IMR-90 (cell line): ENCODE measurements around the gene DPRX. TPM values are rescaled to one million over a fixed set of nuclear protein-coding genes. Genes with fewer than 3 reads are reported as not detected.

Experiments used
- ATAC-seq: fragments of 200-7000 bp; cut with Tn5 transposase; 2 replicates; pipeline ENCODE4 v1.9.1; 2020; ENCODE audit warnings: low read depth, mild to moderate bottlenecking, moderate library complexity
- BruUV-seq: library from RNA; stranded (reverse); fragments of 400-500 nt; replicated peaks from 2 replicates; lab custom pipeline; 2021; lab: Mats Ljungman, UMichigan
- CTCF ChIA-PET: fragments of 300-600 bp; formaldehyde crosslinking; extraction: SDS; loops from one replicate; lab custom pipeline; 2021; ENCODE audit warnings: antibody characterized with exemption; lab: Yijun Ruan, JAX
- POLR2A ChIA-PET: fragments of 300-600 bp; sonication (Branson Sonifier 250); formaldehyde crosslinking; loops from one replicate; lab custom pipeline; 2022; ENCODE audit warnings: antibody characterized with exemption; ENCODE audit not compliant: unreplicated experiment; lab: Charles Lee
- DNase-seq: peaks from one replicate; pipeline ENCODE4 v3.0.0; 2013
- H2AFZ ChIP-seq: replicated peaks from 2 replicates; pipeline ENCODE3; 2013; ENCODE audit warnings: low read length, mild to moderate bottlenecking; ENCODE audit not compliant: poor library complexity
- H2AK5ac ChIP-seq: 2 replicates; pipeline ENCODE4 v1.6.1; 2013; ENCODE audit warnings: low read depth, low read length, inconsistent platforms
- H2AK9ac ChIP-seq: replicated peaks from 2 replicates; pipeline ENCODE3; 2013; ENCODE audit warnings: mild to moderate bottlenecking, low read depth, low read length, moderate library complexity; ENCODE audit not compliant: poor library complexity
- H2BK120ac ChIP-seq: 2 replicates; pipeline ENCODE4 v1.6.1; 2013; ENCODE audit warnings: low read depth, low read length, inconsistent platforms
- H2BK15ac ChIP-seq: 3 replicates; pipeline ENCODE4 v1.6.1; 2013; ENCODE audit warnings: low read depth, low read length, inconsistent platforms
- H2BK20ac ChIP-seq: 2 replicates; pipeline ENCODE4 v1.6.1; 2013; ENCODE audit warnings: low read depth, mild to moderate bottlenecking, inconsistent platforms, low read length, moderate library complexity
- H2BK5ac ChIP-seq: 2 replicates; pipeline ENCODE4 v1.6.1; 2013; ENCODE audit warnings: mild to moderate bottlenecking, low read depth, low read length, inconsistent platforms; ENCODE audit not compliant: poor library complexity, severe bottlenecking
- H3K14ac ChIP-seq: replicated peaks from 2 replicates; pipeline ENCODE4 v1.6.1; 2013; ENCODE audit warnings: low read depth, low read length, inconsistent platforms
- H3K18ac ChIP-seq: 2 replicates; pipeline ENCODE4 v1.6.1; 2013; ENCODE audit warnings: low read depth, low read length, control low read depth
- H3K23ac ChIP-seq: 2 replicates; pipeline ENCODE4 v1.6.1; 2013; ENCODE audit warnings: low read depth, low read length, inconsistent platforms
- H3K27ac ChIP-seq: 2 replicates; pipeline ENCODE4 v1.5.1; 2013; ENCODE audit warnings: mild to moderate bottlenecking, control low read depth, low read length; ENCODE audit not compliant: insufficient read depth
- H3K27me3 ChIP-seq: 2 replicates; pipeline ENCODE4 v1.6.1; 2013; ENCODE audit warnings: low read length; ENCODE audit not compliant: control insufficient read depth, insufficient read depth
- H3K36me3 ChIP-seq: 2 replicates; pipeline ENCODE4 v1.6.1; 2013; ENCODE audit warnings: low read length, mixed read lengths; ENCODE audit not compliant: control insufficient read depth, insufficient read depth
- H3K4ac ChIP-seq: 2 replicates; pipeline ENCODE4 v1.6.1; 2013; ENCODE audit warnings: low read depth, low read length, inconsistent platforms
- H3K4me1 ChIP-seq: 2 replicates; pipeline ENCODE4 v1.6.1; 2013; ENCODE audit warnings: low read length, mixed read lengths; ENCODE audit not compliant: control insufficient read depth, insufficient read depth
- H3K4me2 ChIP-seq: 2 replicates; pipeline ENCODE4 v1.6.1; 2013; ENCODE audit warnings: low read depth, mild to moderate bottlenecking, control low read depth, low read length, moderate library complexity
- H3K4me3 ChIP-seq: 2 replicates; pipeline ENCODE4 v1.5.1; 2013; ENCODE audit warnings: low read depth, mild to moderate bottlenecking, control low read depth, low read length, moderate library complexity; ENCODE audit not compliant: insufficient read depth
- H3K56ac ChIP-seq: 2 replicates; pipeline ENCODE4 v1.6.1; 2013; ENCODE audit warnings: low read length, inconsistent platforms; ENCODE audit not compliant: insufficient read depth; ENCODE audit errors: extremely low read depth
- H3K79me1 ChIP-seq, 2 experiments: 2 replicates each; pipeline ENCODE4 v1.6.1; 2013; ENCODE audit warnings: low read length in 2 of 2, inconsistent platforms in 1 of 2, low read depth in 1 of 2
- H3K9ac ChIP-seq: 2 replicates; pipeline ENCODE4 v1.6.1; 2013; ENCODE audit warnings: low read depth, low read length, control low read depth
- H3K9me1 ChIP-seq: 2 replicates; pipeline ENCODE4 v1.6.1; 2013; ENCODE audit warnings: low read length, inconsistent platforms; ENCODE audit not compliant: insufficient read depth
- H3K9me3 ChIP-seq: 2 replicates; pipeline ENCODE4 v1.6.1; 2013; ENCODE audit warnings: low read length; ENCODE audit not compliant: control insufficient read depth, insufficient read depth
- H4K20me1 ChIP-seq: 2 replicates; pipeline ENCODE4 v1.6.1; 2013; ENCODE audit warnings: low read length, inconsistent platforms; ENCODE audit not compliant: insufficient read depth
- H4K5ac ChIP-seq: 2 replicates; pipeline ENCODE4 v1.6.1; 2013; ENCODE audit warnings: mild to moderate bottlenecking, low read depth, low read length, control low read depth
- H4K8ac ChIP-seq, 2 experiments: 2 replicates each; pipeline ENCODE4 v1.6.1; 2013; ENCODE audit warnings: low read depth in 2 of 2, low read length in 2 of 2, control low read depth in 1 of 2, inconsistent platforms in 1 of 2
- H4K91ac ChIP-seq: 2 replicates; pipeline ENCODE4 v1.6.1; 2013; ENCODE audit warnings: low read depth, low read length, inconsistent platforms; ENCODE audit not compliant: insufficient read depth
- BHLHE40 ChIP-seq: fragments of 150-350 bp; IDR thresholded peaks from 2 replicates; pipeline ENCODE4 v1.6.1; 2016; ENCODE audit warnings: mild to moderate bottlenecking, low read depth, low read length
- CEBPB ChIP-seq: IDR thresholded peaks from 2 replicates; pipeline ENCODE4 v1.6.1; 2012; ENCODE audit warnings: low read depth, low read length, improper control_type of control experiment
- CHD1 ChIP-seq: IDR thresholded peaks from 2 replicates; pipeline ENCODE4 v1.6.1; 2012; ENCODE audit warnings: low read depth, low read length, improper control_type of control experiment
- FOS ChIP-seq: fragments of 150-350 bp; IDR thresholded peaks from 2 replicates; pipeline ENCODE4 v1.6.1; 2016; ENCODE audit warnings: low read depth, low read length
- MAFK ChIP-seq: IDR thresholded peaks from 2 replicates; pipeline ENCODE4 v1.6.1; 2012; ENCODE audit warnings: low read depth, low read length, improper control_type of control experiment
- MAZ ChIP-seq: IDR thresholded peaks from 2 replicates; pipeline ENCODE4 v1.6.1; 2012; ENCODE audit warnings: low read depth, mild to moderate bottlenecking, low read length, improper control_type of control experiment, moderate library complexity, borderline replicate concordance
- MXI1 ChIP-seq: IDR thresholded peaks from 2 replicates; pipeline ENCODE4 v1.6.1; 2012; ENCODE audit warnings: low read depth, mild to moderate bottlenecking, low read length, moderate library complexity, borderline replicate concordance
- NFE2L2 ChIP-seq: fragments of 150-350 bp; IDR thresholded peaks from 2 replicates; pipeline ENCODE4 v1.6.1; 2016; ENCODE audit warnings: low read depth, mild to moderate bottlenecking, low read length
- POLR2A ChIP-seq: IDR thresholded peaks from 2 replicates; pipeline ENCODE4 v1.6.1; 2012; ENCODE audit warnings: mild to moderate bottlenecking, low read depth, low read length
- RAD21 ChIP-seq: IDR thresholded peaks from 2 replicates; pipeline ENCODE4 v1.6.1; 2012; ENCODE audit warnings: low read length, improper control_type of control experiment
- RCOR1 ChIP-seq: IDR thresholded peaks from 2 replicates; pipeline ENCODE4 v1.6.1; 2012; ENCODE audit warnings: mild to moderate bottlenecking, low read length, improper control_type of control experiment; ENCODE audit not compliant: insufficient replicate concordance
- RFX5 ChIP-seq: IDR thresholded peaks from 2 replicates; pipeline ENCODE4 v1.8.0; 2012; ENCODE audit warnings: low read depth, mild to moderate bottlenecking, low read length, moderate library complexity
- SMC3 ChIP-seq: fragments of 150-350 bp; IDR thresholded peaks from 2 replicates; pipeline ENCODE4 v1.6.1; 2016; ENCODE audit warnings: low read depth, mild to moderate bottlenecking, antibody characterized with exemption, low read length, moderate library complexity
- whole genome bisulfite sequencing, 2 experiments: methylation state at CpG; one replicate each; pipeline versions ENCODE4 v1.1.5 to v1.1.7; 2013; ENCODE audit warnings: missing lambda C conversion rate in 2 of 2; ENCODE audit not compliant: insufficient read length in 1 of 2; ENCODE audit errors: extremely low coverage in 2 of 2; 5-methylcytosine and 5-hydroxymethylcytosine counted together
- dilution Hi-C: fragments of 300-500 bp; cut with HindIII; formaldehyde crosslinking; loops from one replicate; pipeline ENCODE4 v1.14.3; 2018; ENCODE audit warnings: low sequenced_read_pairs; ENCODE audit not compliant: unreplicated experiment
- in situ Hi-C: fragments of 300-500 bp; cut with MboI; formaldehyde crosslinking; loops from 3 replicates; pipeline ENCODE4 v1.14.3; 2019; ENCODE audit warnings: low sequenced_read_pairs, inconsistent platforms, mixed read lengths
- intact Hi-C: fragments of 100-400 bp; cut with micrococcal nuclease; formaldehyde crosslinking; loops from 2 replicates; pipeline ENCODE4 v1.10.0; 2022
- polyA plus RNA-seq, 3 experiments: library from polyadenylated mRNA; depleted of rRNA; stranded (reverse); fragments of >200 nt; gene quantifications; 2 replicates each; pipeline ENCODE4 v1.2.3, GENCODE V29; 2012; ENCODE audit warnings: low replicate concordance in 1 of 3
- total RNA-seq: library from RNA; depleted of rRNA; stranded (reverse); fragments of >200 nt; gene quantifications from 2 replicates; pipeline ENCODE4 v1.2.3, GENCODE V29; 2012
- TF ChIP-seq, protein P1 (sequence below): fragments of 150-350 bp; IDR thresholded peaks from 2 replicates; pipeline ENCODE4 v1.6.1; 2017; ENCODE audit warnings: mild to moderate bottlenecking, antibody characterized with exemption, low read length, low read depth
- TF ChIP-seq, protein P2 (sequence below): fragments of 150-350 bp; IDR thresholded peaks from 2 replicates; pipeline ENCODE4 v1.6.1; 2016; ENCODE audit warnings: low read depth, mild to moderate bottlenecking, low read length, moderate library complexity, borderline replicate concordance
- TF ChIP-seq, protein P3 (sequence below): conservative IDR thresholded peaks from 2 replicates; pipeline ENCODE4 v1.5.1; 2012; ENCODE audit warnings: mild to moderate bottlenecking, low read depth, low read length, improper control_type of control experiment

DPRX gene
- total and polyA plus RNA-seq, 2 of the 4 experiments (the other 2 are of a cell fraction): not detected

DNA sequence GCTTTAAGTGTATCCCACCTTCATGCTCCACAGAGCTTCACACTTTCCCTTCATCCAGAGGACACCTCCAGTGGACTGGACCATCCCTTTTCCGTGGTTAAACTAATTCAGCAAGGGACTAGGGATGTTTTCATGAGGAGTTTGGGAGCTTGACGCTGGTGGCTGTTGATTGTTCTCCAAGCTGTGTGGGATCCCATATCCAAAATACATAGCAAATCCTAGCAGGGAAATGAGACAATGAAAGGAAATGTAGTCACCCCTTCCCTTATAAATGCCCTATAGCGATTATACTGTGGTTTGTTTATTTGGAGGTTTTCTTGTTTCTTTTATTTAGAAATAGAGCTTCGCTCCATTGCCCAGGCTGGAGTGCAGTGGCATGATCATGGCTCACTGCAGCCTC, 31.6 kb upstream of the DPRX start:
- in situ Hi-C loops (no loop called here), intact Hi-C loops (no loop called here), dilution Hi-C loops (no loop called here)
- Histone ChIP-seq H3K4me3 (no peak overlapping the region), H3K18ac (no peak overlapping the region), H3K4me2 (no peak overlapping the region), H3K9me1 (no peaks in the 10 kb centered on the region), H3K9ac (no peak overlapping the region), H2AFZ (no peak overlapping the region), H2BK5ac (no peak overlapping the region), H2BK120ac (no peak overlapping the region), H4K91ac (no peak overlapping the region), H2AK5ac (no peak overlapping the region), H2BK20ac (no peak overlapping the region), H3K27me3 (no peaks in the 10 kb centered on the region), H2AK9ac (no peak overlapping the region), H4K20me1 (no peaks in the 10 kb centered on the region), H4K8ac (no peak overlapping the region), H4K5ac (no peak overlapping the region), H3K4me1 (no peaks in the 10 kb centered on the region), H3K4ac (no peak overlapping the region), H3K36me3 (no peaks in the 10 kb centered on the region), H3K14ac (no peak overlapping the region), H3K79me1 (no peaks in the 10 kb centered on the region), H3K23ac (no peak overlapping the region), H3K9me3 (peaks cover 22% of the 10 kb centered on the region), H2BK15ac (no peak overlapping the region), H3K56ac (no peak overlapping the region), H3K27ac (no peak overlapping the region)
- ChIA-PET POLR2A (no interaction called here), CTCF (no interaction called here)
- no TSS peak for BruUV-seq
- ATAC-seq: no peak
- no CpG with 5 or more reads among the region's 4 CpGs for WGBS, 2 experiments
- TF ChIP-seq BHLHE40: no peak
- no peak for TF ChIP-seq CEBPB
- TF ChIP-seq MAFK: no peak
- TF ChIP-seq, protein P1, sequence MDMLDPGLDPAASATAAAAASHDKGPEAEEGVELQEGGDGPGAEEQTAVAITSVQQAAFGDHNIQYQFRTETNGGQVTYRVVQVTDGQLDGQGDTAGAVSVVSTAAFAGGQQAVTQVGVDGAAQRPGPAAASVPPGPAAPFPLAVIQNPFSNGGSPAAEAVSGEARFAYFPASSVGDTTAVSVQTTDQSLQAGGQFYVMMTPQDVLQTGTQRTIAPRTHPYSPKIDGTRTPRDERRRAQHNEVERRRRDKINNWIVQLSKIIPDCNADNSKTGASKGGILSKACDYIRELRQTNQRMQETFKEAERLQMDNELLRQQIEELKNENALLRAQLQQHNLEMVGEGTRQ: no peak
- TF ChIP-seq, protein P2, sequence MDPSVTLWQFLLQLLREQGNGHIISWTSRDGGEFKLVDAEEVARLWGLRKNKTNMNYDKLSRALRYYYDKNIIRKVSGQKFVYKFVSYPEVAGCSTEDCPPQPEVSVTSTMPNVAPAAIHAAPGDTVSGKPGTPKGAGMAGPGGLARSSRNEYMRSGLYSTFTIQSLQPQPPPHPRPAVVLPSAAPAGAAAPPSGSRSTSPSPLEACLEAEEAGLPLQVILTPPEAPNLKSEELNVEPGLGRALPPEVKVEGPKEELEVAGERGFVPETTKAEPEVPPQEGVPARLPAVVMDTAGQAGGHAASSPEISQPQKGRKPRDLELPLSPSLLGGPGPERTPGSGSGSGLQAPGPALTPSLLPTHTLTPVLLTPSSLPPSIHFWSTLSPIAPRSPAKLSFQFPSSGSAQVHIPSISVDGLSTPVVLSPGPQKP: no peak
- no peak for TF ChIP-seq CHD1
- TF ChIP-seq MXI1: no peak
- TF ChIP-seq, protein P3, sequence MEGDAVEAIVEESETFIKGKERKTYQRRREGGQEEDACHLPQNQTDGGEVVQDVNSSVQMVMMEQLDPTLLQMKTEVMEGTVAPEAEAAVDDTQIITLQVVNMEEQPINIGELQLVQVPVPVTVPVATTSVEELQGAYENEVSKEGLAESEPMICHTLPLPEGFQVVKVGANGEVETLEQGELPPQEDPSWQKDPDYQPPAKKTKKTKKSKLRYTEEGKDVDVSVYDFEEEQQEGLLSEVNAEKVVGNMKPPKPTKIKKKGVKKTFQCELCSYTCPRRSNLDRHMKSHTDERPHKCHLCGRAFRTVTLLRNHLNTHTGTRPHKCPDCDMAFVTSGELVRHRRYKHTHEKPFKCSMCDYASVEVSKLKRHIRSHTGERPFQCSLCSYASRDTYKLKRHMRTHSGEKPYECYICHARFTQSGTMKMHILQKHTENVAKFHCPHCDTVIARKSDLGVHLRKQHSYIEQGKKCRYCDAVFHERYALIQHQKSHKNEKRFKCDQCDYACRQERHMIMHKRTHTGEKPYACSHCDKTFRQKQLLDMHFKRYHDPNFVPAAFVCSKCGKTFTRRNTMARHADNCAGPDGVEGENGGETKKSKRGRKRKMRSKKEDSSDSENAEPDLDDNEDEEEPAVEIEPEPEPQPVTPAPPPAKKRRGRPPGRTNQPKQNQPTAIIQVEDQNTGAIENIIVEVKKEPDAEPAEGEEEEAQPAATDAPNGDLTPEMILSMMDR: no peak
- TF ChIP-seq MAZ: no peak
- no peak for TF ChIP-seq RCOR1
- no peak for TF ChIP-seq POLR2A
- no peak for TF ChIP-seq RFX5
- TF ChIP-seq SMC3: no peak
- no peak for TF ChIP-seq RAD21
- no peak for TF ChIP-seq FOS
- no peak for TF ChIP-seq NFE2L2
- no peak for DNase-seq
